GM12878 (cell line): Measurements from ENCODE around the gene KLF17. TPM values are rescaled to one million over a fixed set of nuclear protein-coding genes. Genes with fewer than 3 reads are reported as not detected.

ENCODE experiments used
- ATAC-seq: fragments of 200-7000 bp; cut with Tn5 transposase; 3 replicates; pipeline ENCODE4 v1.9.1; 2020; ENCODE audit warnings: mild to moderate bottlenecking, moderate library complexity
- BruUV-seq: library from RNA; stranded (reverse); fragments of 400-500 nt; replicated peaks from 2 replicates; lab custom pipeline; 2021; lab: Mats Ljungman, UMichigan
- CTCF ChIA-PET: fragments of 300-600 bp; sonication (Branson Sonifier 250); formaldehyde crosslinking; extraction: SDS; loops from one replicate; lab custom pipeline; 2021; ENCODE audit warnings: inconsistent platforms; lab: Yijun Ruan, JAX
- POLR2A ChIA-PET: fragments of 350-600 bp; formaldehyde crosslinking; extraction: SDS; loops from one replicate; lab custom pipeline; 2021; ENCODE audit warnings: inconsistent platforms; lab: Charles Lee
- RAD21 ChIA-PET: fragments of 300-600 bp; sonication (Branson Sonifier 250); formaldehyde crosslinking; loops from one replicate; lab custom pipeline; 2023; ENCODE audit warnings: antibody characterized with exemption; ENCODE audit not compliant: unreplicated experiment; lab: Charles Lee
- SMC1A ChIA-PET: fragments of 300-600 bp; sonication (Branson Sonifier 250); formaldehyde crosslinking; loops from one replicate; lab custom pipeline; 2023; ENCODE audit not compliant: unreplicated experiment, uncharacterized antibody; lab: Charles Lee
- DNase-seq: peaks from one replicate; pipeline ENCODE4 v3.0.0-alpha.2; 2011; ENCODE audit warnings: low read depth, low spot score
- FAIRE-seq: peaks from 3 replicates; lab custom pipeline; 2011; peaks lifted over from hg19 to GRCh38; lab: Jason Lieb, UNC
- H2AFZ ChIP-seq: 2 replicates; pipeline ENCODE4 v1.6.0; 2011; ENCODE audit warnings: low read depth, low read length, control low read depth; ENCODE audit not compliant: control insufficient read depth
- H3K27ac ChIP-seq: 2 replicates; pipeline ENCODE4 v1.5.1; 2011; ENCODE audit warnings: control low read depth; ENCODE audit not compliant: control insufficient read depth, insufficient read depth
- H3K27me3 ChIP-seq, 2 experiments: replicated peaks in 1 of 2; 2 replicates each; pipeline versions ENCODE4 v1.6.0 to v1.6.1; 2011; ENCODE audit warnings: low read length in 1 of 2; ENCODE audit not compliant: control insufficient read depth in 2 of 2, insufficient read depth in 2 of 2
- H3K36me3 ChIP-seq, 2 experiments: 2 replicates each; pipeline ENCODE4 v1.5.1; 2011; ENCODE audit warnings: low read length in 1 of 2; ENCODE audit not compliant: control insufficient read depth in 2 of 2, insufficient read depth in 2 of 2
- H3K4me1 ChIP-seq: 2 replicates; pipeline ENCODE4 v1.6.1; 2011; ENCODE audit warnings: mild to moderate bottlenecking, low read length, moderate library complexity, mixed read lengths; ENCODE audit not compliant: control insufficient read depth, insufficient read depth
- H3K4me2 ChIP-seq: 2 replicates; pipeline ENCODE4 v1.6.0; 2011; ENCODE audit warnings: control low read depth; ENCODE audit not compliant: control insufficient read depth, insufficient read depth
- H3K4me3 ChIP-seq: fragments of 200-600 bp; sonication (generic); 2 replicates; pipeline ENCODE4 v1.5.1; 2016
- H3K79me2 ChIP-seq: 2 replicates; pipeline ENCODE4 v1.6.0; 2011; ENCODE audit warnings: low read length; ENCODE audit not compliant: control insufficient read depth, insufficient read depth
- H3K9ac ChIP-seq: 2 replicates; pipeline ENCODE4 v1.8.0; 2011; ENCODE audit warnings: low read length, control low read depth, mixed read lengths; ENCODE audit not compliant: control insufficient read depth, insufficient read depth
- H3K9me3 ChIP-seq: replicated peaks from 3 replicates; pipeline ENCODE4 v1.5.1; 2011; ENCODE audit warnings: mild to moderate bottlenecking, low read length; ENCODE audit not compliant: control insufficient read depth, insufficient read depth
- H4K20me1 ChIP-seq: 2 replicates; pipeline ENCODE4 v1.6.0; 2011; ENCODE audit not compliant: control insufficient read depth, insufficient read depth
- ATF2 ChIP-seq: IDR thresholded peaks from 2 replicates; pipeline ENCODE4 v1.6.1; 2012; ENCODE audit warnings: low read length, inconsistent platforms
- EP300 ChIP-seq, 2 experiments: fragments of 150-350 bp in 1 of 2; IDR thresholded peaks; 2 replicates each; pipeline ENCODE4 v1.6.1; 2011 to 2012; ENCODE audit warnings: low read depth in 2 of 2, low read length in 2 of 2, borderline replicate concordance in 1 of 2, improper control_type of control experiment in 1 of 2, inconsistent platforms in 1 of 2; ENCODE audit not compliant: control insufficient read depth in 1 of 2
- FOXK2 ChIP-seq: fragments of 450-650 bp; IDR thresholded peaks from 2 replicates; pipeline ENCODE4 v1.6.1; 2017; ENCODE audit warnings: mild to moderate bottlenecking, moderate library complexity
- IRF4 ChIP-seq: IDR thresholded peaks from 2 replicates; pipeline ENCODE4 v1.6.1; 2011; ENCODE audit warnings: low read depth, low read length
- NFYB ChIP-seq: IDR thresholded peaks from 2 replicates; pipeline ENCODE4 v1.6.1; 2011; ENCODE audit warnings: low read depth, mild to moderate bottlenecking, low read length, improper control_type of control experiment, moderate library complexity; ENCODE audit not compliant: insufficient read depth
- PAX5 ChIP-seq: IDR thresholded peaks from 2 replicates; pipeline ENCODE4 v1.6.1; 2011; ENCODE audit warnings: low read depth, low read length, borderline replicate concordance
- POU2F2 ChIP-seq: IDR thresholded peaks from 3 replicates; pipeline ENCODE4 v1.6.1; 2011; ENCODE audit warnings: low read depth, mild to moderate bottlenecking, low read length, borderline replicate concordance
- RAD51 ChIP-seq: fragments of 450-650 bp; IDR thresholded peaks from 2 replicates; pipeline ENCODE4 v1.6.1; 2016; ENCODE audit warnings: moderate library complexity, mild to moderate bottlenecking, inconsistent platforms
- RBBP5 ChIP-seq: fragments of 200-600 bp; sonication (generic); conservative IDR thresholded peaks from 2 replicates; pipeline ENCODE4 v1.6.1; 2016
- RELB ChIP-seq: fragments of 450-650 bp; IDR thresholded peaks from 2 replicates; pipeline ENCODE4 v1.6.1; 2017; ENCODE audit warnings: low read depth, mild to moderate bottlenecking, moderate library complexity
- SKIL ChIP-seq: fragments of 450-650 bp; IDR thresholded peaks from 2 replicates; pipeline ENCODE4 v1.6.1; 2017; ENCODE audit warnings: mild to moderate bottlenecking, low read depth, inconsistent platforms; ENCODE audit not compliant: poor library complexity, severe bottlenecking
- SMAD1 ChIP-seq: fragments of 450-650 bp; IDR thresholded peaks from 2 replicates; pipeline ENCODE4 v1.6.1; 2018; ENCODE audit warnings: mild to moderate bottlenecking, low read depth; ENCODE audit not compliant: partially characterized antibody
- SPI1 ChIP-seq: IDR thresholded peaks from 2 replicates; pipeline ENCODE4 v1.6.1; 2011; ENCODE audit warnings: low read depth, mild to moderate bottlenecking, low read length, moderate library complexity, borderline replicate concordance; ENCODE audit not compliant: insufficient read depth
- SREBF2 ChIP-seq: IDR thresholded peaks from 2 replicates; pipeline ENCODE4 v1.6.1; 2012; ENCODE audit warnings: mild to moderate bottlenecking, low read length
- TCF3 ChIP-seq: IDR thresholded peaks from 2 replicates; pipeline ENCODE4 v1.6.1; 2012; ENCODE audit warnings: low read depth, mild to moderate bottlenecking, low read length, borderline replicate concordance; ENCODE audit not compliant: insufficient read depth
- ZNF622 ChIP-seq: fragments of 450-650 bp; IDR thresholded peaks from 2 replicates; pipeline ENCODE4 v1.6.1; 2017; ENCODE audit warnings: mild to moderate bottlenecking, inconsistent platforms
- WGBS: methylation state at CpG from one replicate; pipeline ENCODE4 v1.1.6; 2016; ENCODE audit warnings: low lambda C conversion rate; ENCODE audit not compliant: insufficient replicate concordance, insufficient coverage; ENCODE audit errors: missing lambda C conversion rate; 5-methylcytosine and 5-hydroxymethylcytosine counted together
- in situ Hi-C: fragments of 300-500 bp; cut with MboI; formaldehyde crosslinking; loops from 9 replicates; pipeline ENCODE4 v1.14.3; 2018; ENCODE audit warnings: mixed read lengths
- intact Hi-C: fragments of 100-400 bp; cut with micrococcal nuclease; formaldehyde crosslinking; loops from one replicate; pipeline ENCODE4 v1.14.2; 2022; ENCODE audit not compliant: unreplicated experiment
- polyA plus RNA-seq, 11 experiments: library from polyadenylated mRNA; depleted of rRNA in 4 of 11; unstranded in 6 of 11; stranded (reverse) in 5 of 11; fragments of >200 nt; fragmentation: Nextera tagmentation in 4 of 11; fragmentation: Illumina TruSeq in 1 of 11; extraction: Ambion mirVana in 4 of 11; extraction: Trizol in 1 of 11; gene quantifications; 1 replicate in 1 of 11; 2 replicates in 10 of 11; pipeline versions ENCODE4 v1.2.1 to v1.2.3, GENCODE V29; 2011 to 2016; ENCODE audit warnings: inconsistent platforms in 2 of 11, missing spikeins in 2 of 11, low read depth in 1 of 11
- total RNA-seq, 4 experiments: library from RNA; depleted of rRNA in 3 of 4; stranded (reverse); fragments of >200 nt in 3 of 4; fragmentation: Illumina TruSeq in 1 of 4; extraction: Trizol in 1 of 4; gene quantifications; 2 replicates each; pipeline versions ENCODE4 v1.2.1 to v1.2.3, GENCODE V29; 2013 to 2021
- TF ChIP-seq, protein P1 (sequence below): fragments of 450-650 bp; formaldehyde crosslinking; IDR thresholded peaks from 2 replicates; pipeline ENCODE4 v1.4.0; 2022; ENCODE audit warnings: mild to moderate bottlenecking, moderate library complexity

The KLF17 gene
- total and polyA plus RNA-seq, 10 of the 15 experiments (the other 5 are each of a cell fraction or from before 2014, with no cell fraction given) = not detected

DNA sequence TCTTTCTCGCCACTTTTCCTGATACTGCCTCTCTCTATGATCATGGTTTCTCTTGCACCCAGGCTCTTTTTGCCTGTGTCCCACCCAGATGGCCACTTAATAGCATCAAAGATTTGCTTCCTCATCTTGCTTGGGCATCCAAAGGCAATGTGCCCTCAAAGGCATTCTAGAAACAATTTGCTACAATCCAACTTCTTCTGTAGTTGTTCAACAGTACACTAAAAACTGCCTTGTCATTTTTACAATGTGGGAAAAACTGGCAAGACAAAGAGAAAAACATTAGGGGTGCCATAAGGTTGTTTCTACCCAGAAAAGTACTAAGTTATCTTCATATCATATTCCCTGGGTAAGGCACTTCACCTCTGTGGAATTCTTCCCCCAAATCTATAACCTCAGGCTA lies 39.3 kb downstream of the KLF17 start:
- SMC1A ChIA-PET = no interaction called here
- intact Hi-C loops = no loop called here

More for the DNA sequence above, 39.3 kb downstream of the KLF17 start:
- ChIA-PET POLR2A (no interaction called here), RAD21 (no interaction called here), CTCF (no interaction called here)
- H3K27ac ChIP-seq = no peak overlapping the region
- FAIRE-seq (no peak), ATAC-seq (no peak), DNase-seq (no peak)
- no TSS peak for BruUV-seq
- no peaks in the 10 kb centered on the region; the same call in 2 of the 3 replicates for H3K9me3 ChIP-seq
- H3K36me3 ChIP-seq = no peaks in the 10 kb centered on the region
- WGBS = 25% methylated on average over 1 of the region's 1 CpG
- no peaks in the 10 kb centered on the region for H4K20me1 ChIP-seq
- H3K4me2 ChIP-seq = no peak overlapping the region
- H3K27me3 ChIP-seq = no peaks in the 10 kb centered on the region
- TF ChIP-seq POU2F2 = no peak
- TF ChIP-seq RBBP5 = no peak
- no peak for TF ChIP-seq PAX5
- TF ChIP-seq TCF3 = no peak
- no peak for TF ChIP-seq SKIL
- no peak for TF ChIP-seq SPI1
- no peak for TF ChIP-seq FOXK2
- TF ChIP-seq RELB = no peak
- no peak for TF ChIP-seq ATF2
- no peak for TF ChIP-seq NFYB
- no peak for TF ChIP-seq ZNF622
- TF ChIP-seq SMAD1 = no peak
- TF ChIP-seq EP300 (IDR thresholded peaks at IDR 0.05; ENCODE audit: borderline replicate concordance in 1 of 2, control insufficient read depth in 1 of 2, low read depth in 2 of 2, low read length in 2 of 2) = no peak
- TF ChIP-seq RAD51 = no peak
- no peak for TF ChIP-seq SREBF2
- TF ChIP-seq IRF4 = no peak
- TF ChIP-seq, protein P1, sequence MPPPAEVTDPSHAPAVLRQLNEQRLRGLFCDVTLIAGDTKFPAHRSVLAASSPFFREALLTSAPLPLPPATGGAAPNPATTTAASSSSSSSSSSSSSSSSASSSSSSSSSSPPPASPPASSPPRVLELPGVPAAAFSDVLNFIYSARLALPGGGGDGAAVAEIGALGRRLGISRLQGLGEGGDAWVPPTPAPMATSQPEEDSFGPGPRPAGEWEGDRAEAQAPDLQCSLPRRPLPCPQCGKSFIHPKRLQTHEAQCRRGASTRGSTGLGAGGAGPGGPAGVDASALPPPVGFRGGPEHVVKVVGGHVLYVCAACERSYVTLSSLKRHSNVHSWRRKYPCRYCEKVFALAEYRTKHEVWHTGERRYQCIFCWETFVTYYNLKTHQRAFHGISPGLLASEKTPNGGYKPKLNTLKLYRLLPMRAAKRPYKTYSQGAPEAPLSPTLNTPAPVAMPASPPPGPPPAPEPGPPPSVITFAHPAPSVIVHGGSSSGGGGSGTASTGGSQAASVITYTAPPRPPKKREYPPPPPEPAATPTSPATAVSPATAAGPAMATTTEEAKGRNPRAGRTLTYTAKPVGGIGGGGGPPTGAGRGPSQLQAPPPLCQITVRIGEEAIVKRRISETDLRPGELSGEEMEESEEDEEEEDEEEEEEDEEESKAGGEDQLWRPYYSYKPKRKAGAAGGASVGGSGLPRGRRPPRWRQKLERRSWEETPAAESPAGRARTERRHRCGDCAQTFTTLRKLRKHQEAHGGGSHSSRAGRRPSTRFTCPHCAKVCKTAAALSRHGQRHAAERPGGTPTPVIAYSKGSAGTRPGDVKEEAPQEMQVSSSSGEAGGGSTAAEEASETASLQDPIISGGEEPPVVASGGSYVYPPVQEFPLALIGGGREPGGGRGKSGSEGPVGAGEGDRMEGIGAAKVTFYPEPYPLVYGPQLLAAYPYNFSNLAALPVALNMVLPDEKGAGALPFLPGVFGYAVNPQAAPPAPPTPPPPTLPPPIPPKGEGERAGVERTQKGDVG = no peak
- no peak overlapping the region for H2AFZ ChIP-seq
- in situ Hi-C loops = no loop called here
- H3K4me3 ChIP-seq = no peak overlapping the region
- H3K79me2 ChIP-seq = no peaks in the 10 kb centered on the region
- no peaks in the 10 kb centered on the region for H3K4me1 ChIP-seq
- no peak overlapping the region for H3K9ac ChIP-seq
